K562 (cell line): ENCODE measurements around the gene DYRK4. TPM values are rescaled to one million over a fixed set of nuclear protein-coding genes. Genes with fewer than 3 reads are reported as not detected.

Experiments used
- ATAC-seq: fragments of 200-7000 bp; cut with Tn5 transposase; 3 replicates; pipeline ENCODE4 v1.9.1; 2020; ENCODE audit warnings: moderate library complexity
- BruUV-seq: library from RNA; stranded (reverse); fragments of 400-500 nt; replicated peaks from 2 replicates; lab custom pipeline; 2021; lab: Mats Ljungman, UMichigan
- CTCF ChIA-PET: fragments of 300-600 bp; formaldehyde crosslinking; extraction: SDS; loops from one replicate; lab custom pipeline; 2021; ENCODE audit warnings: low intra/inter-chr PET ratio; lab: Yijun Ruan, JAX
- POLR2A ChIA-PET: fragments of 300-600, 350-650 bp; sonication (Branson Sonifier 250); formaldehyde crosslinking; extraction: SDS; loops from one replicate; lab custom pipeline; 2021; ENCODE audit warnings: antibody characterized with exemption, inconsistent platforms; lab: Yijun Ruan, JAX
- DNase-seq, 4 experiments: peaks; one replicate each; pipeline versions ENCODE4 v3.0.0 to v3.0.0-alpha.2; 2011 to 2018; ENCODE audit warnings: low spot score in 3 of 4, mixed read lengths in 3 of 4; ENCODE audit errors: extremely low read depth in 1 of 4
- FAIRE-seq: peaks from 2 replicates; lab custom pipeline; 2011; peaks lifted over from hg19 to GRCh38; lab: Jason Lieb, UNC
- H2AFZ ChIP-seq: 2 replicates; pipeline ENCODE4 v1.6.0; 2011; ENCODE audit warnings: low read depth, low read length, control low read depth, inconsistent platforms
- H3K27ac ChIP-seq: fragments of 200-600 bp; 3 replicates; pipeline ENCODE4 v1.8.0; 2011; ENCODE audit warnings: low read depth, mild to moderate bottlenecking, control low read depth, inconsistent platforms, low read length, moderate library complexity, mixed read lengths; ENCODE audit errors: extremely low read depth
- H3K27me3 ChIP-seq, 2 experiments: fragments of 300-600 bp in 1 of 2; 2 replicates in 1 of 2; 3 replicates in 1 of 2; pipeline versions ENCODE4 v1.6.0 to v1.8.0; 2011; ENCODE audit warnings: inconsistent platforms in 2 of 2, low read length in 2 of 2, mild to moderate bottlenecking in 1 of 2, mixed read lengths in 1 of 2, moderate library complexity in 1 of 2; ENCODE audit not compliant: control insufficient read depth in 2 of 2, insufficient read depth in 2 of 2
- H3K36me3 ChIP-seq: fragments of 300-600 bp; 3 replicates; pipeline ENCODE4 v1.8.0; 2011; ENCODE audit warnings: mild to moderate bottlenecking, low read length, inconsistent platforms; ENCODE audit not compliant: control insufficient read depth, insufficient read depth
- H3K4me1 ChIP-seq, 2 experiments: fragments of 200-600 bp in 1 of 2; replicated peaks in 1 of 2; 2 replicates in 1 of 2; 3 replicates in 1 of 2; pipeline versions ENCODE4 v1.5.1 to v1.8.0; 2011; ENCODE audit warnings: inconsistent platforms in 2 of 2, low read length in 2 of 2, mild to moderate bottlenecking in 1 of 2, mixed read lengths in 1 of 2, moderate library complexity in 1 of 2; ENCODE audit not compliant: control insufficient read depth in 2 of 2, insufficient read depth in 2 of 2
- H3K4me2 ChIP-seq: 2 replicates; pipeline ENCODE4 v1.6.1; 2011; ENCODE audit warnings: low read length, control low read depth, inconsistent platforms, mixed read lengths; ENCODE audit not compliant: insufficient read depth
- H3K4me3 ChIP-seq: fragments of 200-600 bp; sonication (generic), shearing (Covaris generic); 2 replicates; pipeline ENCODE4 v1.5.1; 2016; ENCODE audit warnings: control low read depth, inconsistent platforms
- H3K79me2 ChIP-seq: fragments of 200-600 bp; 3 replicates; pipeline ENCODE4 v1.8.0; 2011; ENCODE audit warnings: low read length, inconsistent platforms; ENCODE audit not compliant: control insufficient read depth, insufficient read depth
- H3K9ac ChIP-seq, 2 experiments: 2 replicates each; pipeline versions ENCODE4 v1.6.0 to v1.6.1; 2011; ENCODE audit warnings: low read depth in 2 of 2, low read length in 2 of 2, control low read depth in 1 of 2, inconsistent platforms in 1 of 2, mild to moderate bottlenecking in 1 of 2, mixed read lengths in 1 of 2; ENCODE audit not compliant: insufficient read depth in 1 of 2
- H3K9me1 ChIP-seq: one replicate; pipeline ENCODE4 v1.6.0; 2011; ENCODE audit warnings: inconsistent platforms, mild to moderate bottlenecking, low read length, moderate library complexity; ENCODE audit not compliant: control insufficient read depth, insufficient read depth
- H3K9me3 ChIP-seq: replicated peaks from 2 replicates; pipeline ENCODE4 v1.5.1; 2011; ENCODE audit warnings: low read depth, low read length, inconsistent platforms; ENCODE audit not compliant: control insufficient read depth, insufficient read depth
- H4K20me1 ChIP-seq: replicated peaks from 2 replicates; pipeline ENCODE4 v1.6.1; 2011; ENCODE audit warnings: low read length, inconsistent platforms, mixed read lengths; ENCODE audit not compliant: control insufficient read depth, insufficient read depth
- CHD2 ChIP-seq: IDR thresholded peaks from 2 replicates; pipeline ENCODE4 v1.6.1; 2011; ENCODE audit warnings: low read depth, low read length
- POU5F1 ChIP-seq: fragments of 150-350 bp; IDR thresholded peaks from 2 replicates; pipeline ENCODE4 v1.6.1; 2014; ENCODE audit warnings: borderline replicate concordance, low read length, low read depth, mild to moderate bottlenecking; ENCODE audit not compliant: partially characterized antibody
- SNIP1 ChIP-seq: fragments of 450-650 bp; IDR thresholded peaks from 2 replicates; pipeline ENCODE4 v1.7.1; 2017; ENCODE audit warnings: low read depth, mild to moderate bottlenecking
- SOX6 ChIP-seq: fragments of 450-650 bp; IDR thresholded peaks from 2 replicates; pipeline ENCODE4 v1.6.1; 2014; ENCODE audit warnings: mild to moderate bottlenecking
- SREBF2 ChIP-seq: sonication (generic); formaldehyde crosslinking; IDR thresholded peaks from 2 replicates; pipeline ENCODE4 v1.4.0; 2020; ENCODE audit warnings: mild to moderate bottlenecking, missing genetic modification reagents
- ZC3H4 ChIP-seq: sonication (generic); formaldehyde crosslinking; IDR thresholded peaks from 2 replicates; pipeline ENCODE4 v1.9.0; 2021; ENCODE audit warnings: missing genetic modification reagents, borderline replicate concordance
- ZNF316 ChIP-seq: fragments of 450-650 bp; IDR thresholded peaks from 2 replicates; pipeline ENCODE4 v1.6.1; 2016
- ZSCAN32 ChIP-seq: fragments of 450-650 bp; formaldehyde crosslinking; IDR thresholded peaks from 2 replicates; pipeline ENCODE4 v1.4.0; 2020; ENCODE audit warnings: mild to moderate bottlenecking, moderate library complexity
- WGBS: fragments of 100-300 bp; shearing (Covaris generic); methylation state at CpG from one replicate; pipeline ENCODE4 v1.1.6; 2016; ENCODE audit warnings: low coverage, mixed read lengths; ENCODE audit not compliant: insufficient coverage; ENCODE audit errors: missing lambda C conversion rate; 5-methylcytosine and 5-hydroxymethylcytosine counted together
- in situ Hi-C: fragments of 300-500 bp; cut with MboI; formaldehyde crosslinking; loops from 4 replicates; pipeline ENCODE4 v1.15.0; 2018; ENCODE audit warnings: inconsistent platforms, mixed read lengths
- intact Hi-C: fragments of 100-400 bp; cut with micrococcal nuclease; formaldehyde crosslinking; loops from 2 replicates; pipeline ENCODE4 v1.14.2; 2022
- polyA plus RNA-seq, 8 experiments: library from polyadenylated mRNA; depleted of rRNA in 4 of 8; stranded (reverse) in 5 of 8; unstranded in 3 of 8; fragments of >200 nt; fragmentation: Nextera tagmentation in 2 of 8; fragmentation: Illumina TruSeq in 1 of 8; extraction: Ambion mirVana in 2 of 8; extraction: Trizol in 1 of 8; gene quantifications; 2 replicates each; pipeline versions ENCODE4 v1.2.1 to v1.2.3, GENCODE V29; 2011 to 2014; ENCODE audit warnings: inconsistent platforms in 1 of 8, missing spikeins in 1 of 8
- total RNA-seq, 7 experiments: library from RNA; depleted of rRNA in 6 of 7; stranded (reverse); fragments of >200 nt in 6 of 7; fragmentation: Illumina TruSeq in 2 of 7; extraction: Trizol in 2 of 7; gene quantifications; 2 replicates each; pipeline versions ENCODE4 v1.2.1 to v1.2.3, GENCODE V29; 2011 to 2021; ENCODE audit warnings: low replicate concordance in 1 of 7

Gene DYRK4
- total and polyA plus RNA-seq, 9 of the 15 experiments (the other 6 are each of a cell fraction or from before 2014, with no cell fraction given) = 13.4 to 37.4 (median 22.2) TPM

DNA sequence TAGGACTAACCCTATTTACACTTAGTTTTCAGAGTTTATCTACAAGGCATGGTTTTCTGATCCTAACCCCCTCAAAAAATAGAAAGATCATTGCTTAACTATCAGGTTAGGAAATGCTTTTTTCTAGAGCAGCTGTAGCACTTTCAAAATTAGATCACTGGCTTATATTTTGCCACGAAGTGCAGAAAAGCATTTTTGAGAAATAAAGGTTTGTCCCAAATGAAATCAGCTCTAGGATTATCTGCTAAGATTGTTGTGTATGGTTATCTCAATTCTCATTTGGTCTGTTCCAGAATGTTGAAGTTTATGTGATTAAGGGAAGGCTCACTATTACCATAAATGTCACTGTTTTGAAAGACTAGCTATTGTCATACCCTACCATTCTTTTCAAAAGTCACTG, 9.8 kb upstream of the DYRK4 start (continued):
- no peak for TF ChIP-seq ZC3H4 (CRISPR knock-in tag)
- TF ChIP-seq SOX6 = no peak
- no peak for TF ChIP-seq CHD2
- TF ChIP-seq SREBF2 = no peak
- TF ChIP-seq ZSCAN32 (CRISPR knock-in tag) = no peak
- TF ChIP-seq SNIP1 = no peak

DNA sequence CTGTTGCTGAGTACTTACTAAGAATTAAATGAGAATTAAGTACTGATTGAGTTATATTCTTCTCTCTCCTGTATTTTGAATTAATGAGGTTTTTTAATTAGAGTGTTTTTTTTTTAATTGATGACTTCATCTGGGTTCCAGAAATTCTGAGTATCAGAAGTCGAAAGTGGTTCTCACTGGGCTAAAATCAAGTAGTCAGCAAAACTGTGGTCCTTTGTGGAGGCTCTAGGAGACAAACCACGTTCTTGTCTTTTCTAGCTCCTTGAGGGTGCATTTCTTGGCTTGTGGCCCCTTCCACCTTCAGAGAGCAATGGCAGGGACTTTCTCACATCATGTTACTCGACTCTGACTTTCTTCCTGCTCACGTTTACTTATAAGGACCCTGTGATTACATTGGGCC, 8.1 kb upstream of the DYRK4 start:
- no TSS peak for BruUV-seq
- in situ Hi-C loops = no loop called here
- WGBS = 94% methylated on average over 3 of the region's 4 CpGs
- Histone ChIP-seq H3K4me2 (no peak overlapping the region), H3K27me3 (no peaks in the 10 kb centered on the region), H3K9me3 (no peaks in the 10 kb centered on the region), H4K20me1 (no peaks in the 10 kb centered on the region), H3K79me2 (no peaks in the 10 kb centered on the region), H3K4me1 (no peaks in the 10 kb centered on the region), H3K36me3 (peaks cover 75% of the 10 kb centered on the region), H3K9me1 (no peaks in the 10 kb centered on the region), H2AFZ (no peak overlapping the region), H3K4me3 (no peak overlapping the region), H3K27ac (no peak overlapping the region), H3K9ac (no peak overlapping the region)
- FAIRE-seq (no peak), ATAC-seq (no peak), DNase-seq (no peak)
- ChIA-PET POLR2A (no interaction called here), CTCF (no interaction called here)
- intact Hi-C loops = no loop called here
- TF ChIP-seq ZNF316 = peak; percentile 19; the same call in 1 of the 2 replicates
- TF ChIP-seq POU5F1 = no peak
